Spleen (tissue), 7 donors: ENCODE data around the gene PCSK6.

Experiments used
- CTCF ChIP-seq, 11 experiments: fragments of 200-600 bp in 7 of 11; fragments of 450-650 bp in 4 of 11; sonication (generic) in 4 of 11; IDR thresholded peaks in 8 of 11; conservative IDR thresholded peaks in 3 of 11; 1 replicate in 7 of 11; 2 replicates in 4 of 11; pipeline versions ENCODE4 v1.4.0 to v1.8.0; 2016 to 2021; ENCODE audit warnings: antibody characterized with exemption in 11 of 11, inconsistent platforms in 4 of 11, mild to moderate bottlenecking in 1 of 11
- POLR2AphosphoS5 ChIP-seq, 3 donors: sonication (generic); formaldehyde crosslinking; IDR thresholded peaks; one replicate each; pipeline ENCODE4 v1.5.1; 2017; ENCODE audit warnings: antibody characterized with exemption in 3 of 3
- donor health status: DM: no; HTN: no; CAD: no; lungs with moderate emphysema.
- donor health status: DM: no; HTN: no; CAD: no.
- donor health status: DM: no; HTN: no; CAD: no.

GRCh38 chr15:101275018-101275417, 214.5 kb downstream of the PCSK6 start:
- TF ChIP-seq POLR2AphosphoS5 (IDR thresholded peaks at IDR 0.05) (no peak), CTCF (IDR thresholded peaks at IDR 0.05 in 8 of 11, conservative IDR thresholded peaks at IDR 0.05 in 3 of 11) (no peak)
